HPDE6-E6E7 (cell line): ENCODE data around the gene ZDHHC22.
A peak's percentile ranks its signal among the peaks of the same experiment; 100 is the strongest.

Experiments used
- DNase-seq: peaks from one replicate; pipeline ENCODE4 v3.0.0; 2011; ENCODE audit warnings: missing footprints; ENCODE audit errors: extremely low spot score

The ZDHHC22 gene

DNA sequence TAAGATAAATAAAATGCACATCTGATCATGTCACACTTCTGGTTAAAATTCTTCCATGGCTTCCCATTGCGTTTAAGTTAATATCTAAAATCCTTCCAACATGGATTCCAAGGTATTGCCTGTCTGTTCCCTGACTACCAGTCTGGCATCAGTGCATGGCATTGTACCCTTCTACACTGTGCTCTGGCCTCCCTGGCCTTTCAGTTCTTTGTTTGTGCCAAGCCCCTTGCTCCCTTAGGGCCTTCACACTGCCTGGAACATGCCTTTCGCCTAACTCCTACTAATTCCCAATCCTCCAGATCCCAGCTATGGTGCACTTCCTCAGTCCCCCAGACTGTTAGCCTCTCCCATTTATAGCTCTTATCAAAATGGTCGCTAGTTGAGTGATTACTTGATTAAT is 37.2 kb downstream of the ZDHHC22 start:
- no peak for DNase-seq

DNA sequence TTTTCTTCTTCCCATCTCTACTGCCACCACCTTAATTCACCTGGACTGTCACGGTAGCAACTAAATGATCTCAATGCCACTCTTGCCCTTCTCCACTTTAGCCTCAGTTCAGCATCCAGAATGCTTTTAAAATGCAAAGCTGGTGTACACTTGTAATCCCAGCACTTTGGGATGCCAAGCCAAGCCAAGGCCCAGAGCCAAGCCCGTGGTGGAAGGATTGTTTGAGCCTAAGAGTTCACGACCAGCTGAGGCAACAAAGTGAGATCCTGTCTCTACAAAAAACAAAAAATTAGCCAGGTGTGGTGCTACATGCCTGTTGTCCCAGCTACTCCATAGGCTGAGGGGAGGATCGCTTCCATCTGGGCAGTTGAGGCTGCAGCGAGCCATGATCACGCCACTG is 37.6 kb downstream of the ZDHHC22 start:
- DNase-seq = no peak

DNA sequence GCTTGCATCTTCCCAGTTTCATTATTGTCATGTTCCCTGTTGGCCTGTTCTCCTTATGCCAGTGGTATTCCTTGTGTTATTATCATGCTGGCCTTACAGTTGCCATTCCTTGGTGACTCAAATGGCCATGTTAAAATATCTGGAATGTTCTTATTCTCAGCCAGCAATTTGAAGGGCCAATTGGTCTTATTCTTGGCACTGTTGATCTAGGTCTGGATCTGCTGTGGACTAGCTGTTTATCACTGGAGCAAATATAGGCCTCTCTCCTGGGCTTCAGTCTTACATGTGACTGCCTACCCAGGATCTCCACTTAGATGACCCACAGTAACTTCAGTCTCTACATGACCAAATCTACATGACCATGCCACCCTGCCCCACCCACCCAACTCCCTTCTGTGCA is 38.1 kb downstream of the ZDHHC22 start:
- DNase-seq = no peak

DNA sequence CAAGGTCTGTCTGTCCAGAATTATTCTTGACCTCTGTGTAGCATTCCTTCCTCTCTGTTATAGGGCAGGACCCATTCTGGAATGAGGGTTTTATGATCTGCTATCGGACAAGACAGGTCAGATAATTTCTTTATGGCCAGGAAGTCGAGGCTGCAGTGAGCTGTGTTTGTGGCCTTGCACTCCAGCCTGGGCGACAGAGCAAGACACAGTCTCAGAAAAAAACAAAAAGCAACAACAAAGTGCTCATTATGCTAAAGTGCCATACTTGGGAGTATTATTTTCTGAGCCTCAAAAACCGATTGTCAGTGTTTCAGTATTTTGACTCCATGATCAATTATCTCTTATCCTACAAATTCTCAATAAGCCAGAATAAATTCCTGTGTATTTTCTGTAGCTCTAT is 39.4 kb downstream of the ZDHHC22 start:
- no peak for DNase-seq

DNA sequence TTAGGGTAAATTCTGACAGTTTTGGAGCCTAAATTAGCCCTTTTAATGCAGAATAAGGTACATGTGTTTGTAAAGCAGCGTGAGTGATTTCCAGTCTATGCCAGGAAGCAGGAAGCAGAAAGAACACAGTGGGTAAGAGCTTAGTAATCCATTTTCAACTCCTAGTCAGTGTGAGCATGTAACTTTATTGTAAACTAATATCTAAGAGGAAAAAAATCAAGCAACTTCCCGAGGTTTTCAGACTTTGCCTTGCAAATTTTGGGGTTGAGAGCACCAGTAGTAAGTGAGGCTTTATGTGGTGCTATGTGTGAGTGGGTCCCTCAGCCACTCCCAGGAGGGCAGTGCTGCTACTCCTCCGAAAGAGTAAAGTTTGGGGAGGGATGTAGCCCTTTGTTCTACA is 40.6 kb downstream of the ZDHHC22 start:
- DNase-seq = no peak

DNA sequence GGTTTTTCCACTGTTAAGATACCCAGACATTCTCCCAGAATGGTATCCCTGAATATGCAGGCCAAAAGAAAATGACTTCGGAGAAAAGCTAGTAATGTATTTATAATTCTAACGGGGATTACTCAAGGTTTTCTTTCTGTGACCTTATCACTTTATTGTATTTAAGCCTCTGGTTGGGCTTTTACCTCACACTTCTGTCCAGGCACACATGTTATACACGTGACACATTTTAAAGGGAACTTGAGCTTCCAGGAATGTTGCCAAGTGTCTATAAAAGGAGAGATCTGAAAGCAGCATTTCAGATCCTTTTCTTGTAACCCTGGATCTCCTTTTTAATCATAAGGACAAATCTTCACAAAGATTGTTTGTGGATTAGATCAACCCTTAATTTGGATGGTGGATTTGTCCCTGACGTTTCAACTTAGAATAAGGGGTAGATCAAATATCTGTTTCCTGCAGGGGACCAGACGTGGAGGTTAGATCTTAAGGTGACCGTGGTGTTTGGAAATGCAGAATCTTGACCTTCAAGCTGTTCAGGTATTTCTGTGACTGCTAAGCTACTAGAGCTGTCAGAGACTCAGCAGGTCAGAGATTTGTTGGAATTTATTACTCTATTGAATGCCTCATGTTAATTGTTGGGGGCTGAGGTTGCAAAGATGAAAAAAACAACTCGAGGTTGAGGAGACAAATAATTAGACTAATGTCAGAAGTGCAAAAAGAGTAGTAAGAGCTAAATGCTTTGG is 42.0 kb downstream of the ZDHHC22 start:
- DNase-seq = no peak

DNA sequence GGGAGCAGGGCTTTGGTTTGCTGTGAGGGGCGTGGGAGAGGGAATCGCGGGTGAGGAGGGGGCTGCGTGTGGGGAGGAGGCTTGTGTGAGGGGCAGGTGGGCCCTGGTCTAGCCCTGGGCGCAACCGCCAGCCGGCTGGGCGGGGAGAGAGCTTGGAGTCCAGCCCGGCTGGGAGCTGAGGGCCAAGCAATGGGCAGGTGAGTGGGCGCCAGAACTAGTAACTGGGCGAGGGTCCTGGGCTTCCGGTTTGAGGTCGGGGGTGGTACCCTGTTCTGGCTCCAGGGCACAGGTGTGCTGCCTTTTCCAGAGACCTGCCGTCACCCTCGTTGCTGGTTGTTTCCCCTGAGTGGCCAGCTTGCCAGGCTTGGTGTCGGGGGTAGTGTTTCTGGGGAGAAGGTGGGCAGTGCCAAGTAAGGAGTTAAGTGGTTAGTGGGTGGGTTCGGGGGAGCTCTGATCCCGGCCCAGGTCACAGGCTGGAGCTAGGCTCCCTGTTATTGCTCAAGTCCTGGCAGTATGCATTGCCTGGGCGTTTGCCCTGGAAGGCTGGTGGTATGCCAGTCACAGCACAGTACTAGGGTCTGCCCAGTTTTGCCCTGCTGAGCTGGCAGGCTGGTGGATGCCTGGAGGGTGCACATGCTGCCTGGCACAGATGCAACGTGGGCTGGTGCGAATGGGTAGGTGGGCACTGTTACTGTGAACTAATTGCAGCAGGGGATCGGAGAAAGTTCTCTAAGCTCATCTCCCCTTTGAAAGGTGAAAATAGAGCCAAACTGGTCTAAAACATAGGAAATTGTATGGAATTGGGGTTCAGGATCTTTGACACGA is 42.9 kb downstream of the ZDHHC22 start:
- DNase-seq = peak; percentile 47

DNA sequence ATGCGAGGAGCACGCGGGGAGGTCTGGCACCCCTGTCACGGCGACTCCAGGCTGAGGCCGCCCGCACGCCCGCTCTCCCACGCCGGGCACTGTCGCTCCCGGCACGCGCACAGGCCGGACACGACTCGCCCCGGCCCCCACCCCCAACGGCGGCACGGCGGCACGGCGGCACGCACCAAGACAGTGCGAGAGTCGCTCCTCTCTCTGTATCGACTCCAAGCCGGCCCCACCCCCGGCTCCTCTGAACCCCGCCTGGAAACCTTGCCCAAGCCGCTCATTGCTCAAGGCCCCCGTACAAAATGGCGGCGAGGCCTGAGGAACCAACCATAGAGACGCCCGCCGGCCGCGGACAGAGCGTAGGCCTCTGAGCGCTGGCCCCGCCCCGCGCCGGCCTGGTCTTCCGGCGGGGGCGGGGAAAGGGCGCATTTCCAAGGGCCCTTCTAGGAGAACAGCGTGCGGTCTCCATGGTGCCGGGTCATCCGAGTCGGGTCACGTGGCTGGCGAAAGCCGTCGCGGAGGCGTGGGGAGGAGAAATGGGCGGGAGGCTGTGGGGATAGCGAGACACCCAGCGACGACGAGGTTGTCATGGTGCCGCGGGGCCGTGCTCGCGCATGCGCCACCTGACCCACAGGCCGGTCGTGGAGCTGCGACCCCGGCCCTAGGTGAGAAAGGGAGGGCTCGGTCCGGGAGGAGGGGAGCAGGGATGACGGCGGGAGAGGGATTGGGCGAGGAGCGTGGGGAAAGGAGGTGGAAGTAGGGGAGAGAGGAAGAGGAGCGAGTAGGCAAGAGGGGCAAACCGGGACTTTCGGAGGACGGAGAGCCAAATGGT is 43.7 kb downstream of the ZDHHC22 start, which contains the start of gene CIPC:
Gene CIPC, plus strand, starts transcription at position 559 of the 829 bp plus-strand sequence. CDS start 7,451 bp downstream, outside the sequence.
- DNase-seq = peak; percentile 99

DNA sequence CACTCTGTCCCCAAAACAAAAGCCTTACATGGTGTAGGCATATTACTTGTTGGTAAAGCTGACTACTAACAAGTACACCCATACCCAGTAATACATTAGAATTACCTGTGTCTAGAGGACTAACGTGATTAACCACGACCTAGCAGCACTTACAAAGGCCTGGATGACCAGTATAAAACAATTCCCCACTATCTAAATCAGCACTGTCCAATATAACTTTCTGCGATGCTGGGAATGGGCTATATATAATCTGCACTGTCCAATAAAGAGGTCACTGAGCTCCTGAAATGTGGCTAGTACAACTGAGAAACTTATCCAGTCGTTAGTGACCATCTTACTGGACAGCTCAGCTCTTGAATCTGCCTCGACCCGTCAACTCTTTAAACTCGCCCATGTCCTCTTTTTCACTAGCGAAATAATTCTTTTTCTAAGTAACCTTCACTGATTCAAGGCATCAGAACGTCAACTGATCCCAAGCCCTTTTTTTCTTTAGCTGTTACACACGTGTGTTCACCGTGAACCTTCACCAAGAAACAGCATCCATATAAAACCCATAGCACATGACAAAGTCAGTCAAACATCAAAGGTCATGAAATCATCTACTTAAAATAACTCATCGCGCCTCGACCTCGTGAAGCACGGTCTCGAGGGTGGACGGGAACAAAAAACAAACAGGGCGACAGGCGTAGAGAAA is 44.4 kb downstream of the ZDHHC22 start:
- no peak for DNase-seq

DNA sequence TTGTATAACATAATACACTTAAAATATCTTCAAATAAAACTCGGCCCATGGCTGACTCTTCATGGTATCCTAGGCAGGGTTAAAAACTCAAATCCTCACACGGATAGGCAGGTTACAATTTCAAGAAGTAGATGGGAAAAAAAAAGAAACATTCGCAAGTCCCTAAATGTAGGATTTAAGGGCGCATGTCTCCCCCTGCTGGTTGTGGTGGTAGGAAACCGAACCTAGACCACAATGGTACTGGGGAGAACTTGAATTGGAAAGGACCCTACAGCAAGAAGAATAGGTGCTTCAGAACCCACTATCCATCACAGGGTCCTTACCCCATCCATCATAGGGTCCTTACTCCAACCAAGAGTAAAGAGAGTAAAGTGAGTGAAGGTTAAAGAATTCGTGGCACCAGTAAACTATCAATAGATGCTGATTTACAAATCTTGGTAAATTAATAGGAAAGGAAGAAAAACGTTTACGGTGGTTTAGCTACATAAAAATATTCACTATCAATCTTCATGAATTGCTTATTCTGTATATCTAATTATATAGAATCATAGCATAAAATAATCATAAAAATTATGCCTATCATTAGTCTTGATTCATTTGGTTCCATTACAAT is 46.8 kb downstream of the ZDHHC22 start:
- peak; percentile 50 for DNase-seq

DNA sequence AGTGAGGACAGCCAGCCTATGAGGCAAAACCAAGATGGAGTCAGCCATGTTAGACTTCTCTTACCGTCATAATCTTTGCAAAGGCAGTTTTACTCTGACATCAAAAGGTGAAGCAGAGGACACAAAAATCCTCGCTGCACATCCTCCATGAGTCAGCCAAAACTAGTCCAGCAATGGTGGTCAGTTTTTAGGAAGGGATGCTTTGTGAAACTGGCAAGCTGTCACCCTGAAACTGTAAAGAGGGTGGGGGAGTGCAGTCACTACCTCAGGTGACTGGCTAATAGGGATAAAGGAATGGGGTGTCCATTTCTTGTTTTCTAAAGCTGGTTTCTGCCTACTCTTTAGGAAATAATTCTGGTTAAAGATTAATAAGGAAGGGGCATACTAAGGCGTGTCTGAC is 48.9 kb downstream of the ZDHHC22 start:
- no peak for DNase-seq

DNA sequence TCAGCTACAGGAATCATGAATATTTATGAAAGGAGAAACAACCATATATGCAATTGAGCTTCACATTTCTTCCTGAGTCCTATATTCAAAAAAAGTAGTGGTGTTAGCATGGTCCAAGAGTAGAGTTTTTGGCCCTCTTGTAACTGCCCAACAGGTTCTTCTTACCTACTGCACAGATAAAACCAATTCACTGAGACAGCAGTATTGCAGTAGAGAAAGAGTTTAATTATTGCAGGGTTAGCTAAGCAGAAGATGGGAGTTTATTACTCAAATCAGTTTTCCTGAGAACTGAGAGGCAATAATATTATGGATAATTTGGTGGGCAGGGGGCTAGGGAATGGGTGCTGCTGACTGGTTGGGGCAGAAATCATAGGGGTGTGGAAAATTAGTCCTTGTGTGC is 50.1 kb downstream of the ZDHHC22 start:
- DNase-seq = no peak

DNA sequence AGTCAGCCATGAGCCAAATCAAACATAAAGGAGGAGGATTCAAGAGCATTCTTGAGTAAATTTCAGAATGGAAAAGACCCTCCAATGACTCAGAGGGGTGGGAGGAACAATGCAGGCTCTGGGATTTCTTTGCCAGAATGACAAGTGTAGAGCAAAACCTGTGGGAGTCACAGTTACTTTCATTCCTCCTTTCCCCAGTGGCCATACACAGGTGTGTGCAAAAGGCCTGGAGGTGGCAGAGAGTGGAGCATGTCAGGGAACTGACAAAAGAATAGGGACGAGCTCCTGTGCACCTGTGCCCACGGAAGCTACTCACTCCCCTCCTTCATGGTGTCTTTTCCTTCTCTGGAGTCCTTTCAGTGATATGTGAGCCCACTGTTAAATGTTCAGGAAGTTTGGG is 52.9 kb downstream of the ZDHHC22 start:
- DNase-seq = no peak

DNA sequence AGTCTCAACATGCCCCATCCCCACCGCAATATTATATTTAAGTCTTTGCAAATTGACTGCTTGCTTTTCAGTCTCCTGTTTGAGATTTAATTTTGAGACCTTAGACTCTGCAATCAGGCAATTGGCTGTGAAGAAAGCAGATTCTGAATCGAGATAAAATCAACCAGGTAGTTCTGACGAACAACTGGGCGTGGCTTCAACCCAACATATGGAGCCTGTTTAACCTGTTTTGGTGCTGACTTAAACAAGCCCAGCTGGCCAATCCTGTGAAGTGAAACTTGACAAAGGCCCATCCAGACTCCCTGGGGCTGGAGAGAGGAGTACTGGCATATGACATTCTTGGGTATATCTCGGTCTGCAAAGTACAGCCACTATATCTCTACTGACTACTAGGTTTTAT is 53.4 kb downstream of the ZDHHC22 start:
- DNase-seq = peak; percentile 95

DNA sequence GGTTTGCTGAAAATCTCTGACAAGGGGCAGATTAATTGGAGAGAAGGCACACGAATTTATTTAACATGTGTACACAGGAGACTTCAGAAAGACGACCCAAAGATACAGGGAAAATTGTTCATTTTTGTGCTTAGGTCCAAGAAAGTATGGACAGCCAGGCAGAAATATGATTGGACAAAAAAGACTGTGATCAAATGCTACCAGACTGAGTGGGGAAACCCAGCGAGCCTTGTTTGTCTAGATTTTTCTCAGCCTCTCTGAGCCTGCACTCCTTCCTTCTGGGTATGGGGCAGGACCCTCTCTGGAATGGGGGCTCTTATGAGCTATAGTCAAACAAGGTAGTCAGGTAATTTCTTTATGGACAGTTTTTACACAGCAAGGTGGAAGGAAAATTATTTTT is 54.0 kb downstream of the ZDHHC22 start:
- DNase-seq = no peak

DNA sequence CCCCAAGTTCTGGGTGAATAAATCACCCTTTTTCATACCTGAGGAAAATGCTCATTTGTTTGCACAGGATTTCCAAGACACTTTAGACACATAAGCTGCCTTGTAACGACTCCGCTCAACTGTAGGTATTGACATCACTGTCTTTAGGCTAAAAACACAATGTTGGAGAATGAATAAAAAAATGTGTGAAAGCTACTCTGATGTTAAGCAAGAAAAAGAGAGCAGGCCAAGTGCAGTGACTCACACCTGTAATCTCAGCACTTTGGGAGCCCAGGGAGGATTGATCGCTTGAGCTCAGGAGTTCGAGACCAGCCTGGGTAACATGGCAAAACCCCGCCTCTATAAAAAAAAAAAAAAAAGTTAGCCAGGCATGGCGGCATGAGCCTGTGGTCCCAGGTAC is 54.6 kb downstream of the ZDHHC22 start:
- no peak for DNase-seq

DNA sequence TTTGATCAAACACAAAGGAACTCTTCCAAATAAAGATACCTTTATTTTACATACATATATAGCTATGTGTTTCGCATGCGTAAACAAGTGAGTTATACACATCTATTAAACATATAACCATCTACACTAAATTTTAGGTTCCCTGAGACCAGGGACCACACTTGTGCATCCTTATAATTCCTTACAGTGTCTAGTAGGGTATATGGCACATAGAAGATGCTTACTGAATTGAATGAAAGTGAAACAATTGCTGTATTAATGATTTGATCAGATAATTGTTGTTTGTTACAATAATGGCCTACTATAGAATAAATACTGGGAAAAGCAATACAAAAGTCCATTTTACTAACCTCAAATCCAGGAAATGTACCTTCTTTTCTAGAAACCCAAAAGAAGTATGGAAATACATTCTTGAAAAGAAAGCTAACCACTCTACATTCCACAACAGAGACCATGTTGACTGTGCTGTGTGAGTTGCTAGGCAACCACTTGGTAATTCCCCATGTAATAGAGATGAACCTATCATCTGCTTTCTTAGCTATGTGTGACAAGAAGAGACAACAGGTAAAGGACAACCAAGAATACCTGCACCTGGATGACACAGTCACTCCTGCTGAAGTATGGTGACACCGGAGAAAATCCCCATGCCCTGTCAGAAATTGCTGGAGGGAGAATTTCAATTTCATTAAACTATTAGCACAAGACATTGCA is 55.4 kb downstream of the ZDHHC22 start:
- peak; percentile 53 for DNase-seq

DNA sequence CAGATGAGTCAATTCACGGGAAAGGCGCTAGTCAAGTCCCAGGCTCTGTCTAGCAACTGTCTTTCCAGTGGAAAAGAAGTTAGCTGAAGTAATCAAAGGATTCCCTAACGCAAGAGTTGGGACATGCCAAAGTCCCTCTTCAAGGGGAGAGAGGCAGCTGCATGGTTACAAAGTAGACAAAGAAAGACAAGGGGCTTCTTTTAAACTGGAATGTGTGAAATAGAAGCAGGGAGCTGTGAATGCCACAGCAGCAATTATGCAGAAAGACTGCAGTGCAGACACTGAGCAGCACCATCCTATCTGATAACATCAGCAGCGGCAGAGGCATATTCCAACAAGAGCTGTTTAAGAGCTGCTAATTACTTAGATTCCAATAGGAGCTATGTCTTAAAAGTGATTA is 56.1 kb downstream of the ZDHHC22 start:
- no peak for DNase-seq

DNA sequence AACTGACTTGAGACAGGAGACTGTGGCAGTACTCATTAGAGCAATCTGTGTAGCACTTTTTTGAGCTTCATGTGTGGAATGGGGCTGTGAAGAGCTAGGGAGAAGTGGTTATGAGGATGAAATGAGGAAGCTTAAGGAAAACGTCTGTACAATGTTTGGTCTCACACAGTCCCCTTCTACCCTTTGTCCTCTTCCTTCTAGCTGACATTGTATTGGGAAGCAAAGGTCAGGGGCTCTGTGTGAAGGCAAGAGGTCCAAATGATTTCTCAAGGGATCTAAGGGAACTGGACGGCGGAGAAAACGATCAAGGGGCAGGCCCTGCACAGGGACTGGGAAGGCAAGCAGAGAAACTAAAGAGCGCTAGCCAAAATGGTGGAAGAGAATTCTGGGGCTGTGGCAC is 56.6 kb downstream of the ZDHHC22 start:
- no peak for DNase-seq

DNA sequence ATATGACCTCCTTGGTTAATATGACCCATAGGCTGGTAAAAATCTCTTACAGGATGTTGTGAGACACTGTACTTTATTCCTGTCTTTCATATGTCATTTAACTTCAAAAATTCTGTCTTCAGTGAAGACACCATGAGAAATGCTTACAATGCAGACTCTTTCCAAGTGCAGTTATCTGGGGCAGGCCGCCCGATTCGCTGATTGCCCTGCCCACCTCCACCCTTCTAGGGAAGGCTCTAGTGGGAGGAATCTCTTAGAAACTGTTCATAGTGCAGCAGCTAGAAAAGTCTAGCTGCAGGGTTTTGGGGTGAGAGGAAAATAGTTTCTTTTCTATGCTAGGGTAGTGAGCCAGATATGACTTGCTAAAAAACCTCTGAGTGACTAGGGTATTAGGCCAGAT is 58.5 kb downstream of the ZDHHC22 start:
- DNase-seq = no peak

DNA sequence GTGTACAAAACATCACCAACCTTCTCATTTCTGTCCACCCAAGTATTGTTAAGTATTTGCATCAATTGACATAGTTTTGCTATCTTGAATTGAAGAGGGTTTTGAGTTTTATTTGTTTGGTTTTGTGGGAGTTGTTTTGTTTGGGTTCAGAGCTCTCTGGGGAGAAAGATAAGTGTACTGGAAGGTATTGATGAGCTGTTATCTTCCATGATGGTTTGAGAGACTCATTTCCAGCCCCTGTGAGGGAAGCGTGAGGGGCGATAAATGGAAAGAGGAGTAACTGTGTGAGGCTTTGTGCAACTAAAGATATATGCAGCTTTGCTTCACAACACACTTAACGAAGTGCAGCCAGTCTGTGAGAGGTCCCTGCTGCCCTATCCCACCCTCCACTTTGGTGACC is 59.2 kb downstream of the ZDHHC22 start:
- no peak for DNase-seq
